Duodenal mucosa (tissue), 2 donors: ENCODE data around the gene TEAD1.

ENCODE experiments used
- H3K27ac ChIP-seq: one replicate; pipeline ENCODE4 v1.7.0; 2013; ENCODE audit warnings: low read depth, low read length
- H3K27me3 ChIP-seq, 2 donors: one replicate each; pipeline ENCODE4 v1.7.0; 2013; ENCODE audit warnings: low read length in 2 of 2, control low read depth in 1 of 2; ENCODE audit not compliant: insufficient read depth in 2 of 2, control insufficient read depth in 1 of 2
- H3K36me3 ChIP-seq, 2 donors: one replicate each; pipeline ENCODE4 v1.7.0; 2013; ENCODE audit warnings: low read length in 2 of 2, control low read depth in 1 of 2; ENCODE audit not compliant: insufficient read depth in 2 of 2, control insufficient read depth in 1 of 2
- H3K4me1 ChIP-seq, 2 donors: one replicate each; pipeline ENCODE4 v1.7.0; 2013; ENCODE audit warnings: low read length in 2 of 2, control low read depth in 1 of 2; ENCODE audit not compliant: insufficient read depth in 2 of 2, control insufficient read depth in 1 of 2
- H3K4me3 ChIP-seq, 2 donors: one replicate each; pipeline ENCODE4 v1.7.0; 2013; ENCODE audit warnings: low read length in 2 of 2, low read depth in 1 of 2
- H3K9ac ChIP-seq, 2 donors: one replicate each; pipeline ENCODE4 v1.7.0; 2013; ENCODE audit warnings: low read length in 2 of 2, low read depth in 1 of 2
- H3K9me3 ChIP-seq, 2 donors: one replicate each; pipeline ENCODE4 v1.7.0; 2013; ENCODE audit warnings: low read length in 2 of 2, control low read depth in 1 of 2; ENCODE audit not compliant: control insufficient read depth in 1 of 2

Gene TEAD1

GRCh38 chr11:12728417-12728816, 54.2 kb downstream of the TEAD1 start:
- Histone ChIP-seq H3K9ac (no peak overlapping the region), H3K27ac (no peak overlapping the region), H3K9me3 (no peaks in the 10 kb centered on the region), H3K4me3 (no peak overlapping the region), H3K4me1 (peaks cover 17 to 29% of the 10 kb centered on the region in 2 donors), H3K36me3 (no peaks in the 10 kb centered on the region), H3K27me3 (no peaks in the 10 kb centered on the region)

GRCh38 chr11:12729941-12730340, 55.7 kb downstream of the TEAD1 start:
- no peaks in the 10 kb centered on the region for H3K27me3 ChIP-seq
- H3K9me3 ChIP-seq = no peaks in the 10 kb centered on the region
- no peaks in the 10 kb centered on the region for H3K36me3 ChIP-seq
- H3K27ac ChIP-seq = no peak overlapping the region
- no peak overlapping the region for H3K4me3 ChIP-seq
- no peak overlapping the region for H3K9ac ChIP-seq
- peaks cover 2 to 14% of the 10 kb centered on the region in 2 donors for H3K4me1 ChIP-seq

- peaks cover 0 to 10% of the 10 kb centered on the region in 2 donors for H3K4me1 ChIP-seq
- no peak overlapping the region for H3K9ac ChIP-seq
- no peaks in the 10 kb centered on the region for H3K27me3 ChIP-seq
- no peak overlapping the region for H3K4me3 ChIP-seq
- H3K36me3 ChIP-seq = no peaks in the 10 kb centered on the region
- H3K9me3 ChIP-seq = no peaks in the 10 kb centered on the region
- H3K27ac ChIP-seq = no peak overlapping the region
These were observed 57.7 kb downstream of the TEAD1 start for GRCh38 chr11:12731841-12732336.

GRCh38 chr11:12733091-12733490, 58.9 kb downstream of the TEAD1 start:
- no peaks in the 10 kb centered on the region for H3K27me3 ChIP-seq

GRCh38 chr11:12734625-12735024, 60.4 kb downstream of the TEAD1 start:
- H3K4me1 ChIP-seq = no peaks in the 10 kb centered on the region
- no peak overlapping the region for H3K9ac ChIP-seq
- H3K27me3 ChIP-seq = no peaks in the 10 kb centered on the region
- no peak overlapping the region for H3K27ac ChIP-seq
- H3K9me3 ChIP-seq = no peaks in the 10 kb centered on the region
- no peaks in the 10 kb centered on the region for H3K36me3 ChIP-seq
- no peak overlapping the region for H3K4me3 ChIP-seq

More at GRCh38 chr11:12733091-12733490, 58.9 kb downstream of the TEAD1 start:
- Histone ChIP-seq H3K4me3 (no peak overlapping the region), H3K27ac (no peak overlapping the region), H3K36me3 (no peaks in the 10 kb centered on the region), H3K9me3 (no peaks in the 10 kb centered on the region), H3K4me1 (peaks cover 0 to 3% of the 10 kb centered on the region in 2 donors), H3K9ac (no peak overlapping the region)

GRCh38 chr11:12735262-12735661, 61.0 kb downstream of the TEAD1 start:
- no peaks in the 10 kb centered on the region for H3K9me3 ChIP-seq
- H3K36me3 ChIP-seq = no peaks in the 10 kb centered on the region
- H3K4me3 ChIP-seq = no peak overlapping the region
- no peaks in the 10 kb centered on the region for H3K27me3 ChIP-seq
- no peak overlapping the region for H3K9ac ChIP-seq
- H3K27ac ChIP-seq = no peak overlapping the region
- H3K4me1 ChIP-seq = no peaks in the 10 kb centered on the region

GRCh38 chr11:12737024-12737423, 62.8 kb downstream of the TEAD1 start:
- no peak overlapping the region for H3K9ac ChIP-seq
- H3K9me3 ChIP-seq = no peaks in the 10 kb centered on the region
- H3K36me3 ChIP-seq = no peaks in the 10 kb centered on the region
- H3K4me1 ChIP-seq = no peaks in the 10 kb centered on the region
- no peak overlapping the region for H3K4me3 ChIP-seq
- no peak overlapping the region for H3K27ac ChIP-seq
- H3K27me3 ChIP-seq = no peaks in the 10 kb centered on the region

- H3K9me3 ChIP-seq = no peaks in the 10 kb centered on the region
- no peak overlapping the region for H3K4me3 ChIP-seq
- H3K36me3 ChIP-seq = no peaks in the 10 kb centered on the region
- no peaks in the 10 kb centered on the region for H3K27me3 ChIP-seq
- H3K4me1 ChIP-seq = no peaks in the 10 kb centered on the region
- H3K27ac ChIP-seq = no peak overlapping the region
- no peak overlapping the region for H3K9ac ChIP-seq
These were observed 67.5 kb downstream of the TEAD1 start for GRCh38 chr11:12741671-12742216.

GRCh38 chr11:12743834-12744449, 69.7 kb downstream of the TEAD1 start:
- Histone ChIP-seq H3K9ac (no peak overlapping the region), H3K4me1 (no peaks in the 10 kb centered on the region), H3K27me3 (no peaks in the 10 kb centered on the region), H3K27ac (no peak overlapping the region), H3K36me3 (no peaks in the 10 kb centered on the region), H3K4me3 (no peak overlapping the region), H3K9me3 (no peaks in the 10 kb centered on the region)

GRCh38 chr11:12744826-12745502, 70.7 kb downstream of the TEAD1 start:
- no peaks in the 10 kb centered on the region for H3K36me3 ChIP-seq
- H3K4me3 ChIP-seq = no peak overlapping the region
- H3K4me1 ChIP-seq = no peaks in the 10 kb centered on the region
- H3K9ac ChIP-seq = no peak overlapping the region
- H3K9me3 ChIP-seq = no peaks in the 10 kb centered on the region
- no peak overlapping the region for H3K27ac ChIP-seq
- H3K27me3 ChIP-seq = no peaks in the 10 kb centered on the region
